Measurements from ENCODE around the gene PAIP2B. TPM values are rescaled to one million over a fixed set of nuclear protein-coding genes. Genes with fewer than 3 reads are reported as not detected.

Gene PAIP2B
- total and polyA plus RNA-seq, 2 of the 4 experiments (the other 2 are of a cell fraction), result 0.15 to 0.18 TPM

DNA sequence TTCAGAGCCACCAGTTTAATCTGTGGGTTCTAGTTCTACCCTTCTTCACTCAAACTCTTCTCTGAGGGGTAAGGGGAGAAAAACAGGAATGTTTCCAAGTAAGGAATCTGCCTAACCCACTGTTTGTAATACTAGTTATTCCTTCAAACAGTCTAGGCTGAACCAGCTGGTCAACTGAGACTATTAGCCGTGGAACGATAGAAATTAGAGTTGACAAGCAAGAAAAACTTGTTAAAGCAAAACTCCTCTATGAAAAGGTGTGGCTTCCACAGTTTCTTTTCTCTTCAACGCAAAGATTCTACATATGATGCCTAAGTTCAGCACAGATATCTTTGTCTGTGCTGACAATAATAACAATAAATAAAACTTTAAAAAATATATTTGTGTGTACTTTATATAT, 11.5 kb downstream of the PAIP2B start:
- ATAC-seq (ENCODE audit: low read depth) (no peak), DNase-seq (no peak)
- no peak overlapping the region for H3K4ac ChIP-seq (ENCODE audit: low read depth, low read length)
- no peak overlapping the region for H4K91ac ChIP-seq (ENCODE audit: insufficient read depth, low read depth, low read length)
- H3K9ac ChIP-seq (ENCODE audit: low read depth, low read length), result no peak overlapping the region
- no peaks in the 10 kb centered on the region for H4K20me1 ChIP-seq (ENCODE audit: insufficient read depth, low read length)
- no peak overlapping the region for H2AFZ ChIP-seq (replicated peaks; ENCODE audit: low read length, poor library complexity)
- no peak overlapping the region for H3K23ac ChIP-seq (ENCODE audit: low read depth, low read length)
- no peaks in the 10 kb centered on the region for H3K36me3 ChIP-seq (ENCODE audit: control insufficient read depth, insufficient read depth, low read length)
- WGBS, 2 experiments (ENCODE audit: extremely low coverage in 2 of 2, insufficient read length in 1 of 2), result no CpG with 5 or more reads among the region's 3 CpGs
- H3K27ac ChIP-seq (ENCODE audit: insufficient read depth, low read length), result no peak overlapping the region
- no peak overlapping the region for H3K14ac ChIP-seq (replicated peaks; ENCODE audit: low read depth, low read length)
- in situ Hi-C loops (cut with MboI; ENCODE audit: low sequenced_read_pairs) (no loop called here), intact Hi-C loops (cut with micrococcal nuclease) (no loop called here), dilution Hi-C loops (cut with HindIII; ENCODE audit: low sequenced_read_pairs, unreplicated experiment) (no loop called here)
- H2BK5ac ChIP-seq (ENCODE audit: low read depth, low read length, poor library complexity, severe bottlenecking), result no peak overlapping the region
- no peak overlapping the region for H2BK20ac ChIP-seq (ENCODE audit: low read depth, low read length)
- H4K8ac ChIP-seq (ENCODE audit: low read depth in 2 of 2, low read length in 2 of 2), result no peak overlapping the region
- no peak overlapping the region for H2BK120ac ChIP-seq (ENCODE audit: low read depth, low read length)
- no peaks in the 10 kb centered on the region for H3K4me1 ChIP-seq (ENCODE audit: control insufficient read depth, insufficient read depth, low read length)
- POLR2A ChIA-PET (ENCODE audit: unreplicated experiment), result no interaction called here
- no peak overlapping the region for H3K56ac ChIP-seq (ENCODE audit: extremely low read depth, insufficient read depth, low read length)
- no peaks in the 10 kb centered on the region for H3K9me3 ChIP-seq (ENCODE audit: control insufficient read depth, insufficient read depth, low read length)
- H3K79me1 ChIP-seq (ENCODE audit: low read depth in 1 of 2, low read length in 2 of 2), result no peaks in the 10 kb centered on the region
- no peak overlapping the region for H2AK9ac ChIP-seq (replicated peaks; ENCODE audit: low read depth, low read length, poor library complexity)
- H3K4me2 ChIP-seq (ENCODE audit: low read depth, low read length), result no peak overlapping the region
- H3K4me3 ChIP-seq (ENCODE audit: insufficient read depth, low read depth, low read length), result no peak overlapping the region
- CTCF ChIA-PET, result no interaction called here
- no peak overlapping the region for H2AK5ac ChIP-seq (ENCODE audit: low read depth, low read length)
- H3K18ac ChIP-seq (ENCODE audit: low read depth, low read length), result no peak overlapping the region
- no TSS peak for BruUV-seq (replicated peaks)
- H3K27me3 ChIP-seq (ENCODE audit: control insufficient read depth, insufficient read depth, low read length), result no peaks in the 10 kb centered on the region
- no peak overlapping the region for H4K5ac ChIP-seq (ENCODE audit: low read depth, low read length)
- TF ChIP-seq RCOR1 (IDR thresholded peaks at IDR 0.05; ENCODE audit: insufficient replicate concordance, low read length) (no peak), SMC3 (IDR thresholded peaks at IDR 0.05; ENCODE audit: low read depth, low read length) (no peak), NFE2L2 (IDR thresholded peaks at IDR 0.05; ENCODE audit: low read depth, low read length) (no peak), MXI1 (IDR thresholded peaks at IDR 0.05; ENCODE audit: borderline replicate concordance, low read depth, low read length) (no peak), RFX5 (IDR thresholded peaks at IDR 0.05; ENCODE audit: low read depth, low read length) (no peak), ELK1 (IDR thresholded peaks at IDR 0.05; ENCODE audit: borderline replicate concordance, low read depth, low read length) (no peak), BHLHE40 (IDR thresholded peaks at IDR 0.05; ENCODE audit: low read depth, low read length) (no peak), CEBPB (IDR thresholded peaks at IDR 0.05; ENCODE audit: low read depth, low read length) (no peak)
- TF ChIP-seq, protein P1, sequence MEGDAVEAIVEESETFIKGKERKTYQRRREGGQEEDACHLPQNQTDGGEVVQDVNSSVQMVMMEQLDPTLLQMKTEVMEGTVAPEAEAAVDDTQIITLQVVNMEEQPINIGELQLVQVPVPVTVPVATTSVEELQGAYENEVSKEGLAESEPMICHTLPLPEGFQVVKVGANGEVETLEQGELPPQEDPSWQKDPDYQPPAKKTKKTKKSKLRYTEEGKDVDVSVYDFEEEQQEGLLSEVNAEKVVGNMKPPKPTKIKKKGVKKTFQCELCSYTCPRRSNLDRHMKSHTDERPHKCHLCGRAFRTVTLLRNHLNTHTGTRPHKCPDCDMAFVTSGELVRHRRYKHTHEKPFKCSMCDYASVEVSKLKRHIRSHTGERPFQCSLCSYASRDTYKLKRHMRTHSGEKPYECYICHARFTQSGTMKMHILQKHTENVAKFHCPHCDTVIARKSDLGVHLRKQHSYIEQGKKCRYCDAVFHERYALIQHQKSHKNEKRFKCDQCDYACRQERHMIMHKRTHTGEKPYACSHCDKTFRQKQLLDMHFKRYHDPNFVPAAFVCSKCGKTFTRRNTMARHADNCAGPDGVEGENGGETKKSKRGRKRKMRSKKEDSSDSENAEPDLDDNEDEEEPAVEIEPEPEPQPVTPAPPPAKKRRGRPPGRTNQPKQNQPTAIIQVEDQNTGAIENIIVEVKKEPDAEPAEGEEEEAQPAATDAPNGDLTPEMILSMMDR (conservative IDR thresholded peaks at IDR 0.05; ENCODE audit: low read depth, low read length), result no peak
- H3K9me1 ChIP-seq (ENCODE audit: insufficient read depth, low read length), result no peaks in the 10 kb centered on the region
- H2BK15ac ChIP-seq (ENCODE audit: low read depth, low read length), result no peak overlapping the region

Measured in IMR-90 (cell line).